ENCODE data around the gene IGSF9. TPM values are rescaled to one million over a fixed set of nuclear protein-coding genes. Genes with fewer than 3 reads are reported as not detected.

The IGSF9 gene
- total RNA-seq, 1 experiment from 2014 or later, result 7.1 TPM

- BruUV-seq (replicated peaks), result no TSS peak
- Histone ChIP-seq H3K4me3 (ENCODE audit: low read depth, low read length, poor library complexity, severe bottlenecking) (no peak overlapping the region), H3K4me1 (ENCODE audit: insufficient read depth, low read length, poor library complexity, severe bottlenecking) (peaks cover under 1% of the 10 kb centered on the region), H3K27ac (ENCODE audit: low read depth, low read length, poor library complexity, severe bottlenecking) (no peak overlapping the region), H3K36me3 (ENCODE audit: insufficient read depth, low read length, poor library complexity, severe bottlenecking) (no peaks in the 10 kb centered on the region), H3K27me3 (replicated peaks; ENCODE audit: insufficient read depth, low read depth, low read length, poor library complexity) (no peaks in the 10 kb centered on the region), H3K9me3 (ENCODE audit: low read depth, low read length, poor library complexity, severe bottlenecking) (no peaks in the 10 kb centered on the region)
- POLR2A ChIA-PET (ENCODE audit: low non-redundant PET), result no interaction called here
- intact Hi-C loops (cut with micrococcal nuclease; ENCODE audit: unreplicated experiment), result loop anchor here (5.0 kb wide), 1 partner anchor 138 kb away; no protein-coding TSS in a partner anchor
- CTCF ChIA-PET, result interaction anchor here (1.3 kb wide), 1 partner anchor 68 kb away, joined by 4 read pairs; no protein-coding TSS in a partner anchor
- DNase-seq (ENCODE audit: low spot score), result no peak
- TF ChIP-seq EZH2 (IDR thresholded peaks at IDR 0.05; ENCODE audit: borderline replicate concordance, low read depth, low read length, poor library complexity, severe bottlenecking), result no peak
- TF ChIP-seq CTCF (conservative IDR thresholded peaks at IDR 0.05; ENCODE audit: low read depth, low read length), result no peak
Observed at GRCh38 chr1:159939678-159940002, 5.8 kb downstream of the IGSF9 start.

GRCh38 chr1:159938905-159939677 lies 6.3 kb downstream of the IGSF9 start:
- Histone ChIP-seq H3K27ac (ENCODE audit: low read depth, low read length, poor library complexity, severe bottlenecking) (no peak overlapping the region), H3K4me3 (ENCODE audit: low read depth, low read length, poor library complexity, severe bottlenecking) (no peak overlapping the region), H3K27me3 (replicated peaks; ENCODE audit: insufficient read depth, low read depth, low read length, poor library complexity) (no peaks in the 10 kb centered on the region), H3K36me3 (ENCODE audit: insufficient read depth, low read length, poor library complexity, severe bottlenecking) (no peaks in the 10 kb centered on the region), H3K9me3 (ENCODE audit: low read depth, low read length, poor library complexity, severe bottlenecking) (no peaks in the 10 kb centered on the region), H3K4me1 (ENCODE audit: insufficient read depth, low read length, poor library complexity, severe bottlenecking) (no peaks in the 10 kb centered on the region)
- DNase-seq (ENCODE audit: low spot score), result no peak
- intact Hi-C loops (cut with micrococcal nuclease; ENCODE audit: unreplicated experiment), result loop anchor here (5.0 kb wide), 1 partner anchor 138 kb away; no protein-coding TSS in a partner anchor
- CTCF ChIA-PET, result interaction anchor here (1.3 to 2.0 kb wide), 2 partner anchors 68 to 69 kb away, joined by 4 to 7 read pairs; no protein-coding TSS in a partner anchor
- POLR2A ChIA-PET (ENCODE audit: low non-redundant PET), result no interaction called here
- BruUV-seq (replicated peaks), result no TSS peak
- no peak for TF ChIP-seq CTCF (conservative IDR thresholded peaks at IDR 0.05; ENCODE audit: low read depth, low read length)
- TF ChIP-seq EZH2 (IDR thresholded peaks at IDR 0.05; ENCODE audit: borderline replicate concordance, low read depth, low read length, poor library complexity, severe bottlenecking), result no peak

- intact Hi-C loops (cut with micrococcal nuclease; ENCODE audit: unreplicated experiment), result loop anchor here (5.0 kb wide), 1 partner anchor 139 kb away; no protein-coding TSS in a partner anchor
- Histone ChIP-seq H3K36me3 (ENCODE audit: insufficient read depth, low read length, poor library complexity, severe bottlenecking) (no peaks in the 10 kb centered on the region), H3K9me3 (ENCODE audit: low read depth, low read length, poor library complexity, severe bottlenecking) (no peaks in the 10 kb centered on the region), H3K27me3 (replicated peaks; ENCODE audit: insufficient read depth, low read depth, low read length, poor library complexity) (no peaks in the 10 kb centered on the region), H3K4me3 (ENCODE audit: low read depth, low read length, poor library complexity, severe bottlenecking) (no peak overlapping the region), H3K27ac (ENCODE audit: low read depth, low read length, poor library complexity, severe bottlenecking) (no peak overlapping the region), H3K4me1 (ENCODE audit: insufficient read depth, low read length, poor library complexity, severe bottlenecking) (no peaks in the 10 kb centered on the region)
- no peak for DNase-seq (ENCODE audit: low spot score)
- CTCF ChIA-PET, result interaction anchor here (2.0 kb wide), 1 partner anchor 69 kb away, joined by 7 read pairs; no protein-coding TSS in a partner anchor
- no TSS peak for BruUV-seq (replicated peaks)
- no peak for TF ChIP-seq CTCF (conservative IDR thresholded peaks at IDR 0.05; ENCODE audit: low read depth, low read length)
- TF ChIP-seq EZH2 (IDR thresholded peaks at IDR 0.05; ENCODE audit: borderline replicate concordance, low read depth, low read length, poor library complexity, severe bottlenecking), result no peak
- POLR2A ChIA-PET (ENCODE audit: low non-redundant PET), result no interaction called here
Observed at GRCh38 chr1:159938211-159938852, 7.1 kb downstream of the IGSF9 start.
